ENCODE results near the gene CACNA1H. TPM values are rescaled to one million over a fixed set of nuclear protein-coding genes. Genes with fewer than 3 reads are reported as not detected.

Gene CACNA1H
- total RNA-seq, 4 donors from 2014 or later: 1.8 to 13.6 (median 10.2) TPM

DNA sequence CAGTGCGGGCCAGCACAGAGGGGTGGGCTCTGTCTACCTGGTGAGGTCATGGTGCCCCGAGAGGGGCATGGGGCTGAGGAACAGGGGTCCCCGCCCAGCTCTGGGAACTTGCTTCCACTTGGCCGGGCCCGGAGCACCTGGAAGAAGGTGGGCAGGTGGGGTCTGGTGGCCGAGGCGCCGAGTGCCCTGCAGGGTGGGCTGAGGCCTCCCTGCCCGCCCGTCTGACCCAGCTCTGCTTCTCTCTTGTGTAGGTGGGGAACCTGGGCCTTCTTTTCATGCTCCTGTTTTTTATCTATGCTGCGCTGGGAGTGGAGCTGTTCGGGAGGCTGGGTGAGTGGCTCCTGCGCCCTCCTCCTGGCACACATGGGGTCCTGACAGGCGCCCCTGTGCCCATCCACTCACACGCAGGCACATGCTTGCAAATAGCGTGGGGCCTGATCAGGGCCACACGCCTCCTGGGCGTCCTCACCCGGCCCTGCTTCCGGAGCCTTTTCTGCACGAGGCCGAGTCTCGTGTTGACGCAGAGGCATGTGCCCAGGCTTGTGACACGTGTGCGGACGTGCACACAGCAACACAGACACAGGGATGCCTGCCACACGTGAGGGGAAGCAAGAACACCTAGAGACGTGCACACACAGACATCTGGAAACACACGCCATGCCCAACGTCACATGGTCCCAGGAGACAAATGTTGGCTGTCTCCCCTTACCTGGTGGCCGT, 63.9 kb downstream of the CACNA1H start:
- no peak for DNase-seq (ENCODE audit: low spot score)

GRCh38 chr16:1217526-1217925, 64.6 kb downstream of the CACNA1H start:
- ATAC-seq (ENCODE audit: low FRiP score) (no peak), DNase-seq (ENCODE audit: low spot score) (no peak)
- TF ChIP-seq CTCF (IDR thresholded peaks at IDR 0.05): no peak

More for the DNA sequence above, 63.9 kb downstream of the CACNA1H start:
- ATAC-seq (ENCODE audit: low FRiP score): no peak
- no peak for TF ChIP-seq CTCF (IDR thresholded peaks at IDR 0.05)

DNA sequence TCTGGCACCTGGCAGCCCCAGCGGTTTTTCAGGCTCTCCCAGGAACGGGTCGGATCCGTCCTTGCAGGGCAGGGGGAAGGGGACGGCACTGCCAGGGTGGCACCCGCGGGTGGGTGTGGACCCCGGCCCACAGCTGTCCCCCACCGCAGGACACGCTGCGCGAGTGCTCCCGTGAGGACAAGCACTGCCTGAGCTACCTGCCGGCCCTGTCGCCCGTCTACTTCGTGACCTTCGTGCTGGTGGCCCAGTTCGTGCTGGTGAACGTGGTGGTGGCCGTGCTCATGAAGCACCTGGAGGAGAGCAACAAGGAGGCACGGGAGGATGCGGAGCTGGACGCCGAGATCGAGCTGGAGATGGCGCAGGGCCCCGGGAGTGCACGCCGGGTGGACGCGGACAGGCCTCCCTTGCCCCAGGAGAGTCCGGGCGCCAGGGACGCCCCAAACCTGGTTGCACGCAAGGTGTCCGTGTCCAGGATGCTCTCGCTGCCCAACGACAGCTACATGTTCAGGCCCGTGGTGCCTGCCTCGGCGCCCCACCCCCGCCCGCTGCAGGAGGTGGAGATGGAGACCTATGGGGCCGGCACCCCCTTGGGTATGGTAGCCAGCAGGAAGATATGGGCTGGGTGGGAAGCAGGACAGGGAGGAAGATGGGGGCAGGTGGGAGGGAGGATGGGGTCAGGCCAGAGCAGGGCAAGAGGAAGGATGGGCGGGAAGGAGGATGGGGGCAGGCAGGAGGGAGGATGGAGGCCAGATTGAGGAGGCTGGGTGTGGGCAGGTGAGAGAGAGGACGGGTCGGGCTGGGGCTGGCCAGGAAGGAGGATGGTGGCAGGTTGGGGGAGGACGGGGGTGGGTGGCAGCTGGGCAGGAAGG, 65.4 kb downstream of the CACNA1H start:
- ATAC-seq (ENCODE audit: low FRiP score) (no peak), DNase-seq (ENCODE audit: low spot score) (no peak)
- no peak for TF ChIP-seq CTCF (IDR thresholded peaks at IDR 0.05)

GRCh38 chr16:1218930-1219611, 66.2 kb downstream of the CACNA1H start:
- no peak for TF ChIP-seq CTCF (IDR thresholded peaks at IDR 0.05)
- ATAC-seq (ENCODE audit: low FRiP score) (no peak), DNase-seq (ENCODE audit: low spot score) (no peak)

DNA sequence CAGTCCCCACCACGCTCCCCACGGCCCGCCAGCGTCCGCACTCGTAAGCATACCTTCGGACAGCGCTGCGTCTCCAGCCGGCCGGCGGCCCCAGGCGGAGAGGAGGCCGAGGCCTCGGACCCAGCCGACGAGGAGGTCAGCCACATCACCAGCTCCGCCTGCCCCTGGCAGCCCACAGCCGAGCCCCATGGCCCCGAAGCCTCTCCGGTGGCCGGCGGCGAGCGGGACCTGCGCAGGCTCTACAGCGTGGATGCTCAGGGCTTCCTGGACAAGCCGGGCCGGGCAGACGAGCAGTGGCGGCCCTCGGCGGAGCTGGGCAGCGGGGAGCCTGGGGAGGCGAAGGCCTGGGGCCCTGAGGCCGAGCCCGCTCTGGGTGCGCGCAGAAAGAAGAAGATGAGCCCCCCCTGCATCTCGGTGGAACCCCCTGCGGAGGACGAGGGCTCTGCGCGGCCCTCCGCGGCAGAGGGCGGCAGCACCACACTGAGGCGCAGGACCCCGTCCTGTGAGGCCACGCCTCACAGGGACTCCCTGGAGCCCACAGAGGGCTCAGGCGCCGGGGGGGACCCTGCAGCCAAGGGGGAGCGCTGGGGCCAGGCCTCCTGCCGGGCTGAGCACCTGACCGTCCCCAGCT, 67.3 kb downstream of the CACNA1H start:
- no peak for ATAC-seq (ENCODE audit: low FRiP score)
- no peak for TF ChIP-seq CTCF (IDR thresholded peaks at IDR 0.05)

GRCh38 chr16:1220841-1221627, 68.1 kb downstream of the CACNA1H start:
- DNase-seq (ENCODE audit: low spot score): no peak
- no peak for TF ChIP-seq CTCF (IDR thresholded peaks at IDR 0.05)
- no peak for ATAC-seq (ENCODE audit: low FRiP score)

More for the DNA sequence above, 67.3 kb downstream of the CACNA1H start:
- DNase-seq (ENCODE audit: low spot score): no peak
